Activated naive CD4-positive, alpha-beta T cell (primary cell): ENCODE data around the gene MAPKAPK2.

Source experiments
- DNase-seq, 4 experiments: peaks; one replicate each; lab custom pipeline; 2025; lab: John Stamatoyannopoulos, UW

MAPKAPK2 gene

DNA sequence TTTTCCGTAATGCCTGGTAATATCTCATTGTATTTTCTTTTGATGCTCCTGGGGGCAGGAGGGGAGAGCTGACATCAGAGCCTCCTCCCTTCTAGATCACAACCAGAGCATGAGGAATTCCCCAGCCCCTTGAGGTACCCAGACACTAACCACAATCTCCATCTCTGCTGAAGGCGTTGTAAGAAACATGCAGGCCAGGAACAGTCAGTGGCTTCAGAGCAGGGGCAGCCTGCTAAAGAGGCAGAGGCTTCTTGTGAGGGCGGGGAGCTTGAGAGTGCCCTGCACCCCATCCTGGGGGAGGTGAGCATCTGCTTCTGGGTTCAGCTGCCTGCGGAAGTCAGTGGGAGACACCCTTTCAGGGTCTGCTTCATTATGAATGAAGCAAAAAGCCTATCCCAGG, 19.0 kb downstream of the MAPKAPK2 start:
- DNase-seq, result no peak

DNA sequence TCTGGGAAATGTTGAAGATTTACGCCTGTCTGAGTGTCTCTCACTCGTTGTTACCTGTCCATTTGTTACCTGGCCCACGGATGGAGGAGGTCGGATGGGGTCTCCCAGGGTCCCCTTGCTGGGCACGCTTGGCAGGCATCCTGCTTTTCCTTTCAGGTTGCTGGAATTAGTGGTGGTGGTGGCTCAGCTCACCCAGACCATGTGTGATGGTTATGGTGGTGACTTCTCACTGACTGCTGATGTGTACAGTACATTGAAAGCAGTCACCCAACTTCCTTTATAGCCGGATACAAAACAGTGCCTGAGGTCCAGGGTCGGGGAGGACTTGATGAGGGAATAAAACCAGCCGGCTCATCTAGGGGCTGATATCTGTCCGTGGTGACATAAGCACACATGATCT, 19.5 kb downstream of the MAPKAPK2 start:
- no peak for DNase-seq

DNA sequence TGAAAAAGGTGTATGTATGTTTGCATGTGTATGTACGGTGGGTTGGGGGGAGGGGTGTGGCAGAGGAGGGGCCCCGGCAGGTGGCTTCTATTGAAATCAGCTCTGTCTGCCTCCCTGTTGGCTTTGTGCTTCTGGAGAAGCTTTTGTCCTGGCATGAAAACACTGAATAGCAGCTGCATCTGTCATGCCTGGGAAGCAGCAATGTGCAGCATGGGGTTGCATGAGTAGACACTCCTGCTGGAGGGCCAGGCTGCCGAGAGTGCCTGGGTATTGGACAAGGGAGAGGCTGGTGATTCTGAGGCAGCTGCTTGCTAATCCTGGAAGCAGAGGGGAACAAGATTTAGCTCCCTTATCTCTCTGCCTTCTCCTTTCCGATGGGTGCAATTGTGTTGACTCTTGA, 20.5 kb downstream of the MAPKAPK2 start:
- DNase-seq, result no peak

DNA sequence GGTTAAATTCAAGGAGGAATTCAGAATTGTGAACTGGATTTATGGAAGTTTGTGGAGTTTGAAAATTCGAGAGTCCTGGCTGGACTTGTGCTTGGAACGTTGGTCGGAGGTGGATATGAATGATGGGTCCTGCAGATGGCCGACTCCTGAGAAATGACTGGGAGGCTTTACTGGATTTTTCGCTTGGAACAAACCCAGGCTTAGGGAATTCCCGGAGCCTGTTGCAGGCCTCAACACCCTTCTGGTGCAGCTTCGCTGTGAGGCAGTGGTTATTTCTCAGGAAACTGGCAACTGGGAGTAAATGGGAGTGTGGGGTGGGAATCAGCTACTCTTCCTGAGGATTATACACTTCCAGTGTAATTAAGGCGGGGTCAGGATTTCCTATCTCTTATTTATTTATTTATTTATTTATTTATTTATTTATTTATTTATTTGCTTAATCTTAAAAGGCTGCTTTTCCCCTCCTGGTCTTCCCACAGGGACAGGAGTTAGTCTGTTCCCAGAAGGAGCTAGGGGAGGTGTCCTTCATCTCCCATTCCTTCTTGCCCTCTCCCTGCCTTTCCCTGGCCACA, 21.1 kb downstream of the MAPKAPK2 start:
- DNase-seq, result no peak

DNA sequence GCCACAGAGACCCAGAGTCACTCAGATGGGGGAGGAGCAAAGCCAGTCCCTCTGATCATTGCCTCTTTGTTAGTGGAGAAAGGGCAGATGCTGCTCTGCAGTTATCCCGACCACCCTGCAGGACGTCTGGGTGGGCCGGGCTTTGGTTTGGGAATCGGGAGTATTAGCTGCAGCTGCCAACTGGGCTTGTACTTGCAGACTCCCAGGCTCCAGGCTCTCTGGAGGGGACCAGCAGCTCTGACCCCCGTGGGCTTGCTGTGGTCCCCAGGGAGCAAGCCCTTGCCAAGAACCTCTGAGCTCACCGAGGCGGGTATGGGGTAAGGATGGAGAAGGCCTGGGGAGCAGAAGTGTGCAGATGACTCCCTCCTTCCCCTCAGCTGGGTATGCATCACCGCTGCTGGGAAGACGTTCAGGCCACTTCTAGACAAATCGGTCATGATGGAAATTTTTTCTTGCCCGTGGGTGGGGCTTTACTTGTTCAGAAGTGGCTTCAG, 21.6 kb downstream of the MAPKAPK2 start:
- no peak for DNase-seq

DNA sequence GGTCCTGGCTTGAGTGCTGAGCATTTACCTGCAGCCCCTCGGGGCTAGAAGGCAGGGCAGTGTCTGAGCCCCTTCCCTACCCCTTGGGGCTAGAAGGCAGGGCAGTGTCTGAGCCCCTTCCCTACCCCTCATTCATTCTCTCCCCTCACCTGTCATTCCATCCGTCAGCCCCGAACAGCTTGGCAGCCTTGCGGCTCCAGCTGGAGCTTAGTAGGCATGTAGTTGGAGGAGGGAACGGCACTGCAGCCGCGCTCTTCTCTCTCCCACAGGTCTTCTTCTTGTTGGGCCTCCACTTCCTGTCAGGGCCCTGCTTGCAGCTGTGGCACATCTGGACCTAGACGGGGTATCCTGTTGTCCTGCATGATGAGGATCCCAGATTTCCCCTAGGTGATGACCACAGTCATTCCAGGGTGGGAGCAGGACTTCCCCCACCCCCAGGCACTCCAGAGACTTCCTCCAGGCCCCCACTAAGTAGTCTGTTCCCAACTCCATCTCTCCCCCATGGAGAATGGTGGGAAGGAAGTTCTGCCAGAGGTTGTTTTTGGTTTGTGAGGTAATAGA, 22.2 kb downstream of the MAPKAPK2 start:
- no peak for DNase-seq

DNA sequence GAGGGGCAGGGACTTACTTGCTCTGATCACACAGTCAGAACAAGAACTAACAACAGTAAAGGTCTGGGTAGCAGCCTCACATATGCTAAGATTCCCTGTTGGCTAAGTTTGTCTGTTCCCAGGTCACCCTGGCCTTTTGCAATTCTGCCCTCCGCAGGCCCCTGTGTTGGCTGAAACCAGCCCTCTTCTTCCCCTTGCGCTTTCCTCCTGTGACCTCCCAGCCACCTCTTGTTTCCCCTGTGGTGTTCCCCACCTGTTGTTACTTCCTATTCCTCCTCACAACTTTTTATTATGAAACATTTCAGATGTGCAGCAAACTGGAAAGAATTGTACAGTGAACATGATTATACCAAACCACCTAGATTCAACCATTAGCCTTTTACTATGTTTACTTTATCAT, 23.4 kb downstream of the MAPKAPK2 start:
- DNase-seq, result no peak

DNA sequence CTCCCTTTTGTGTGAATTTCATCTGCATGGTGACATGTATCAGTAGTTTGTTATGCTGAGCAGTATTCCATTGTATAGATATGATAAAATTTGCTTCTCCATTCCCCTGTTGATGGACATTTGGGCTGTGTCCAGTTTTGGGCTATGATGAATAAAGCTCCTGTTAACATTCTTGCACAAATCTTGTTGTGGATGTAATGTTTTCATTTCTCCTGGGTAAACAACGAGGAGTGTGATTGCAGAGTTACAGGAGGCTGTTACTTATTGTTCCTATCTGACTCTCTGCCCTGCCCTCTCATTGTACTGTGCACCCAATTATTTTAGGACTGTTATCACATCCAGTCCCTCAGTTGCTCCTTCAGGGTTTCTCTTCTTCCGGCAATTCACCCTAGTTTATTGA, 24.2 kb downstream of the MAPKAPK2 start:
- DNase-seq, result no peak

DNA sequence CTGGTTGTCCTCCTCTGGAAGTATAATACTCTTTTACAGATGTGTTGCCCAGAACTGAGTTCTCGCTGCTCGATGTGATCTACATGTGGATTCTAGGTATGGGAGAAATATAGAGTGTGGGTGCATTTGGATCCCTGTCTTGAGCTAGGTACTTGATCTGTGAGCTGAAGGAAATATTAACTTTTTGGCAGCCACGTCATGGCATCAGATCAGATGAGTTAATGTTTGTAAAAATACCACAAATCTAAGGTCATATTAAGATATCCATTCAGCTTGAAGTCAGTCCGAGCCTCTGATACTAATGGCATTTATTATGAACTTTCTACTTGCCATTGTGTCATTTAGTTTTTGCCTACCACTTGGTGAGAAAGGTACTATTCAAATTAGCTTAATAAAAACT, 24.6 kb downstream of the MAPKAPK2 start:
- no peak for DNase-seq

DNA sequence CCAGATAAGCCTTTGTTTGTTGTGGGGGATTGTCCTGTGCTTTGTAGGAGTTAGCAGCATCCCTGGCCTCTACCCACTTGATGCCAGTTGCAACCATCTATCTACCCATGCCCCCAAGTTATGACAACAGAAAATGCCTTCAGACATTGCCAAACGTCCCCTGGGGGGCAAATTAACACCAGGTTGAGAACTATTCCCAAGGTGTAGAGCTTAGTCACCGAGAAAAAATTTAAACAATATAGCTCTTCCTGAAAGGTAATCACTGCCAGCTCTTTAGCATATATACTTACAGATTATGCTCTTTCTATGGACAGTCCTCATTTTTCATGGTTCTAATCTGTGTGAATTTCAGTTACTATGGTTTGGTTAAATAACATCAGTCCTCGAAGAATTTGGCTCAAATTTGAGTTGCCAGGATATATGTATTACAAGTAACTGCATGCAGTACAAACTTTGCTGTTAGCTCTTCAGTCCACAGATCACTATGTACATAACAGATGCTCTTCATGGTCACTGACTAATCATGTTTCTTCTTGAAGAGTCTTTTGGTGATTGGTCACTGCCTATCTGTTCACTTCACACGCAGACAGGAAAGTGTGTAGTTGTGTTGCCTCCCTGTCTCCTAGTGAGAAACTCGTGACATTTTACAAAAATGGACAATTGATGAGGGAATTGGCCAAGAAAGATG, 25.2 kb downstream of the MAPKAPK2 start:
- no peak for DNase-seq

DNA sequence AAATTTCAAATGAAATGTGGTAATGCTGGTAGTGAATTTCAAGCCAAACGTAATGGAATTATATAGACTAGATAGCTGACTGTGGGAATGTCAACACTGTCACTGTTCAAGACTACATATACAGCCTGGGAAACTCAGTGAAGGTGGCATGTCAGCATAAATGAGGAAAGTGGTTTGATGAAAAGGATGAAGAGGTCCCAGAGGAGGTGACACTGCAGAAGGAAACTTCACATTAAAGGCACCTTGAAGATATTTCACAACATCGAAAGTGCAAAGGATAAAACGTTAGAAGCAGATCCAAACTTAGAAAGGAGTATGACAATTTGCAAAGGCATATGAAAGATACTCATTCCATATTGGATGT, 25.7 kb downstream of the MAPKAPK2 start:
- no peak for DNase-seq

DNA sequence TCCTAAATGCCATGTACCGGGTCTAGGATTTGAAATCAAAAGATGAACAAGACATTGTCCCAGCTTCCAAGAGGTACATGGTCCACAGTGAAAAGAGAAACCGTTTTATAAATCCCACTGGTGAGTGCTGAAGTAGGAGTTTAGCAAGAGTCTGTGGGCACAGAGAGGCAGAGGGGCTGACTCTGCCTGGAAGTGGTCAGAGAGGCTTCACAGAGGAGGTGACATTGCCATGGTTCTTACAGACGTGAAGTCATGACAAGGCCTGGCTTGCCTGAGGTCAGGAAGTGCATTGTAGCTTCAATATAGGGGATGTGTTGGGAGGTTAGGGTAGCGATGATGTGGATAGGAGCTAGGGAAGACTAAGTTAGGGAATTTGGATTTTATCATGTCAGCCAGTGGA, 28.4 kb downstream of the MAPKAPK2 start:
- no peak for DNase-seq

DNA sequence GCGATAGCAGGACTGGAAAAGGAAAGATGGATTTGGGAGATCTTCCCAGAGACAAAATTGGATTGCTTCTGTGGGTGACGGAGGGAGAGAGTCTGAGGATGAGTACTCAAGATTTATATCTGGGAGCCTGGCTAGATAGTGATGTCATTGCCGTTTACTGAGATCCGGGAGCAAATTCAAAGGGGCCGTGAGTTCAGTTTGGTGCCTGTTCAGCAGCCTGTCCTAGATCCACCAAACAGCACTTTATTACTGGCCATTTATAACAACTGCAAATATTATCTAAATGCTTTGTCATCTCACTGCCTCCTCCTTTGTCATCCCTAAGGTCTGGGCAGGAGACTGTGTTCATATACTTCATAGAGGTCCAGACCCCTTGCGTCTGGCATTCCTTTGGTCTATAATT, 29.2 kb downstream of the MAPKAPK2 start:
- DNase-seq, result no peak

DNA sequence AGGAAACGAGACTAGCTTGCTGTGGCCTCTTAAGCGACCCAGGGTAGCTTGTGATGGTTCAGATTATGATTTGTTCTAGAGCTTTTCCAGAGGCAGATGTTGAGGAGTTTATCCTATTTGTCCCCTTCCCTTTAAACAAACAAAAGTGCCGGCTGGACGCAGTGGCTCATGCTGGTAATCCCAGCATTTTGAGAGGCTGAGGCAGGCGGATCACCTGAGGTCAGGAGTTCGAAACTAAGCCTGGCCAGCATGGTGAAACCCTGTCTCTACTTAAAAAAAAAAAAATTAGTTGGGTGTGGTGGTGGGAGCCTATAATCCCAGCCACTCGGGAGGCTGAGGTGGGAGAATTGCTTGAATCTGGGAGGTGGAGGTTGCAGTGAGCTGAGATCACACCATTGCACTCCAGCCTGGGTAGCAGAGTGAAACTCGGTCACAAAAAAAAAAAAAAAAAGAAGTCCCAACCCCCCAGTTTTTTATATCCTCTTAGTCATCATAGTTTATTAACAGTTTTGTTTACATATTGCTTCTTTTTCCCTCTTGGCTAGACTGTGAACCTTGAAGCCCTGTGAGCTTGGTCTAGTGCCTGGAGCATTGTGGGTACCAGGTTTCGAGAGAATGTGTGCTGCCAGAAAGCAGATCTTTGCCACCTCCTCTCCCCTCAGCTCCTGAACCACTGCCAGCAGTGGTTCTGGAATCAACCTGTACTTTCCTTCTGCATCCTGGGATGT, 29.8 kb downstream of the MAPKAPK2 start:
- DNase-seq, result no peak

DNA sequence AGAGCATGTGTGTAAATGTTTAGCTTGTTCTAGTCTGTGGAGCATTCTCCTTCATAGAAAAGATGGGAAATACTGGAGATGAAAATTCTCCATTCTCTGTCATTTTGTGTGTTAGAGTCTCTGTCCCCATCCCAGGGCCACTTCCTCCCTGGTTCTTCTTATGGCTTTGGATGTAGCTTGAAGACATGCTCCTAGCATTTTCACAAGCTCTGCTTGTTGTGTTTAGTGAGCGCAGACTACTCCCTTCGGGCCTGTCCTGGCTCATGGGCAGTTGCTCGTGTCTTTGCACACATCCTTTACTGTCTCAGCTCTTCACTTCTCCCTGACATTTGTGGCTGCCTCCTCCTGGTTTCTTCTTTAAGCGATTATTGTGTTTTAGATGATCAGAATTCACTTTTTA, 30.4 kb downstream of the MAPKAPK2 start:
- no peak for DNase-seq

DNA sequence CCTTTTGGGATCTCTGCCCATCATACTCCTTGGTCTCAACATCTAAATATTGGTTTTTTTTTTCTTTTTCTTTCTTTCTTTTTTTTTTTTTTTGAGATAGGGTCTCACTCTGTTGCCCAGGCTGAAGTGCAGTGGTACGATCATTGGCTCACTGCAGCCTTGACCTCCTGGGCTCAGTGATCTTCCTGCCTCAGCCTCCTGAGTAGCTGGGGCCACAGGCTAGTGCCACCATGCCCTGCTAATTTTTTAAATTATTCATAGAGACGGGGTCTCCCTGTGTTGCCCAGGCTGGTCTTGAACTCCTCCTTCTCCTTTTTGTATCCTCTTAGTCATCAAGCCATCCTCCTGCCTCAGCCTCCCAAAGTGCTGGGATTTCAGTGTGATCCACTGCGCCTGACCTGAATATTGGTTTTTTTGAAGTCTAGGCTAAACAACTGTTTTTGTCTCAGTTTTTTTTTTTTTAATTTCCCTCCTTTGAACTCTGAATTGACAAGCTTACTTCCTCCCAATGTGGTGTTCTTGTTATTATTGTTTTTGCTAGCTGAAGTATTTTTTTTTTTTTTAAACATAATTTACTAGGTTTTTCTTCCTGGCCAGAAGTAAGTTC, 30.9 kb downstream of the MAPKAPK2 start:
- no peak for DNase-seq

DNA sequence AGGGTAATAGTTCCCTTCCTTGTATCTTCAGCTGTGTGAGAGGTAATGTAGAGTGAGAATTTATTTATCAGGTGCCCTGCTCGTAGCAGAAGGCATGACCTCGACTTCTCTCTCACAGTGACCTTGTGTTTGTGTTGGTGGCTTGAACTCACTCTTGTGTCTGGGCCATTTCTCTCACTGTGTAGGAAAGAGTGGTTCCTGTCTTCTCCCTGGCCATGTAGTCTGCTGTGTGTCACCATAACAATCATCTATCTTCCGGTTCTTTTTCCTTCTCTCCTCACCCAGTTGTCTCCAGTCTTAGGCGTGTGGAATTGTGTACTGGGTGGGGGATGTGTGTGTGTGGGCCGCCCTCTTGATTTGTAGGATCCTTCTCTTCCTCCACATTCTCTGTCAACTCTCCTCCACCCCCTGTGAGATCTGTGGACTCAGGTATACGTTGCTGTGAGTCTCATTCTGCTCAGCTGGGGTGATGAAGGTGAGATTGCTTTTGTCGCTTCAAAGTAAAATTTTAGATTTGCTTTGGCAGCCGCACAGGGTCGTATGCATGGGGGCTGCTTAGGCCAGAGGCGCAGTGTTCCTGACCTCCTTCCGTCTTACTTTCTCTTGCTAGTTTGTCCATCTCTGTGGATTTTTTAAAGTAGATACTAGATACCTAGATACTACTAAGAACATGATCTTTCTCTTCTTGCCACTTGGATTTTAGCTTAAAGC, 31.6 kb downstream of the MAPKAPK2 start:
- no peak for DNase-seq

DNA sequence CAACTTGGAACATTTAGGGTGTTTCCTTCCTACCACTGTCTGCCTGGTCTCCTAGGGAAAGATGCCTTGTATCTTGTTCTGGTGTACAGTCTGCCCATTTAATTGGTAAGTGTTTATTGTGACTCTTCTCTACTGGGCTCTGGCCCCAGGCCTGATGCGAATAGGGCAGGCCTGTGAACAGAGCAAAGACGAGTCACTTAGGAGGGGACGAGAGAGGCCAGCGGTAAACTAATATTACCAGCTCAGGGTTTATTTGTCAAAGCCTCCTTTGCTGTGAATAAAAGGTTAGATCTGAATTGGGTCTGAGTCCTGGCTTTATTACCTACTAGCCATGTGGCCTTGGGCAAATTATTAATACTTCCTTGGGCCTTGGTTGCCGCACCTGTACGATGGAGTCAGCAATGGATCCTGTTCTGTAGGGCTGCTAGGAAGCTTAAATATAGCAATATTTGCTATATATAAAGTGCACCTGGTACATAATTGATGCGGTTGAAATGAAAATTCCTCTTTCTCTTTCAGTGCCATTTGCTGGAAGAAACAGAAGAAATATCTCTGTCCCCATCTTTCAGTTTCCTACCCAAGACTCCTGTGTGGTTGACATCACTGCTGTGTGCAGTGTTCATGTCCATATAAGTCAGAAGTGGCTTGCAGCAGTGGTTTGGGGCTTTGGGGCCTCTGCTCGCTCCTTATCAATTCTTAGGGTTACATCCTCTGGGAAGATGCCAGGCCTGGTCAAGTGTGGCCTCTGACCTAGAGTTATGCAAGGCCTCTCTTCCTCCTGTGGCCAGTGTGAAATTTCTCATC, 32.4 kb downstream of the MAPKAPK2 start:
- no peak for DNase-seq

DNA sequence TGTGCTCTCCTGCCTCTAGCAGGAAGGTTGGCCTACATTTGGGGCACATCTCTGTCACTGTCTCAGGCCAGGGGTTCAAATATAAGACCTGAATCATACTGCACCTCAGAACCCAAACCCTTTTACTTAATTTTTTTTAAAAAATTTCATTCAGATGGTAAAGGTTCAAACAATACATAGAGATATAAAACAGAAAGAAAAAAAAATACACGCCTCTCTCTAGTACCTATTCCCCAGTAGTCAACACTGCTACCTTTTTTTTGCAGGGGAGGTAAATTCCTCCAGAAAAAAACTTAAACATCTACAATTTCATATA, 32.9 kb downstream of the MAPKAPK2 start:
- no peak for DNase-seq

DNA sequence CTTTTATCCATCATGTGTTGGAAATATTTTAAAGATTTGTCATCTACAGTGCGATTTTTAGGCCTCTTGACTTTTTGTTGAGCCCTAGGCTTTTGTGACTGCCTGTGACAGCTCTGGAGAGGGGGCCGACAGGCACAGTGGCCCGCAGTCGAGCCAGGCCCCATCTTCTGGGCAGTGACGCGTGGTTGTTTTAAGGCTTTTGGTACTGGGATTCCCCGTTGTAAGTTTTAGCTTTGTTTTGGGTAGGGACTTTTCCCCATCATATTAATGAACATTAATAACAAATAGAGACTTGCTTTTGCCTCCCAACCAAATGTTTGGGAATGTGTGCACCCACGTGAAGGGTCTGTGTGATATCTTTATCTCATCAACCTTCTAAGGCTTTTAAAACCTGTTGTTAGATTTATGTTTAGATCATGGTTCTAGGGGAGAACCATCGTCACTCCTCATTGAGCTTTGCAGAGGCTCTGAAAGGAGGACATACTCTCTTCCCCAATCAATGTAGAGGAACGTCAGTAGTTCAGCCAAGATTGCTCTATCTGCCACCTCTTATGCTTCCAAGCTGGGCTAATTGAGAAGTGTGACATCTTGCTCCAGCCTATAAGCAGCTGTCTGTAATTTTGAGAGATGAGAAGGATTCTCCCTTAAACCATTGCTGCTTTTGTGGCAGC, 34.6 kb downstream of the MAPKAPK2 start:
- DNase-seq, result no peak

DNA sequence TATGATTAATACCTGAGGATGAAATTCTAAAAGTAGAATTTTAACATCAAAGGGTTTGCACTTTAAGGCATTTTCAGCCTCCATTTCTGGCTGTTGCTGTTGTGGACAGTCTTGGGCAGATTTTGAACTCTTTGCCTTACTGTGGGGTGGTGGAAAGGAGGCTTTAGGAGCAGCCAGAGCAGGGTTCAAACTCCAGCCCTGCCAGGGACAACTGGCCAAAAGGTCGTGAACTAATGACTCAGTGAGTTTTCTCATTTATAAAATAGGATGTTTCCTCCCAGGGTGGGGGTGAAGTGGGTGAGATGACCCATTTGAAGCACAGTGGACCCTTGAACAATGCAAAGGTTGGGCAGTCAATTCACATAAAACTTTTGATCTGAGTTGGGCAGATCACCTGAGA, 36.7 kb downstream of the MAPKAPK2 start:
- no peak for DNase-seq
